GM21526 (cell line): ENCODE measurements around the gene PTGS1.
"Not testable (repeated sequence)": the region's sequence is repeated elsewhere in the genome, so short reads cannot be mapped to it uniquely, and the experiment has no call there.

Experiments
- ATAC-seq: cut with Tn5 transposase; IDR thresholded peaks from one replicate; pipeline ENCODE4 v1.9.1; 2021; ENCODE audit warnings: moderate library complexity; ENCODE audit not compliant: unreplicated experiment, low FRiP score

PTGS1 gene

DNA sequence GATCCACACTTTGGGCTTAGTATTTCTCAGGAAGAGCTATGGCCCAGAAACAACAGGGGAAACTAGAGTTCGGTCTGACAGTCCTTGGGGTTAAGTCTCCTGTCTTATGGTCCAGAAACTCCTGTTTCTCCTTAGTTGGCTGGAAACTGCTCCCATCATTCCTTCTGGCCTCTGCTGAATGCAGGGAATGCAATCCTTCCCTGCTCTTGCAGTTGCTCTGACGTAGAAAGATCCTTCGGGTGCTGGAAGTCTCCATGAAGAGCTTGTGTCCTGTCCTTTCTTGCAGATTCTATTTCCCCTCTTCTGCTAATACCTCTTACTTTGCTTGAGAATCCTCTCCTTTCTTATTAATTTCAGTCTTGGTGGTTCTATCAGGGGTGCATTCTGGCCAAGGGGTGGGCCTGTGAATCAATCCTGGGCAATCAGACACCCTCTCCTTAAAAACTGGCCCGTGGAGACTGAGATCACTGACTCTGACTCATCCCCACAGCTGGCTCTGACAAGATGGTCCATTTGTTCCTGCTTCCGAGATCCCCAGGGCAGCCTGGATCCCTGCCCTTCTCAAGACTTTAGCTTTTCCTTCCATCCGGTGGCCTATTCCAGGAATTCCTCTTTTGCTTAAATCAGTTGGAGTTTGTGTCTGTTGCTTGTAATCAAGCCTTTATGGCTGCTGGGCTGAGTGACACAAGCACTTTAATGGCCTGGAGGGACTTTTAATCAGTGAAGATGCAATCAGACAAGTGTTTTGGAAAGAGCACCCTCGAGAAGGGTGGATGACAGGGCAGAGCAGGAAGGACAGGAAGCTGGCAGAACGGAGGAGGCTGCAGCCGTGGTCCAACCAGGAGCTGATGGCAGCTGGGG lies 23.7 kb downstream of the PTGS1 start:
- no peak for ATAC-seq

DNA sequence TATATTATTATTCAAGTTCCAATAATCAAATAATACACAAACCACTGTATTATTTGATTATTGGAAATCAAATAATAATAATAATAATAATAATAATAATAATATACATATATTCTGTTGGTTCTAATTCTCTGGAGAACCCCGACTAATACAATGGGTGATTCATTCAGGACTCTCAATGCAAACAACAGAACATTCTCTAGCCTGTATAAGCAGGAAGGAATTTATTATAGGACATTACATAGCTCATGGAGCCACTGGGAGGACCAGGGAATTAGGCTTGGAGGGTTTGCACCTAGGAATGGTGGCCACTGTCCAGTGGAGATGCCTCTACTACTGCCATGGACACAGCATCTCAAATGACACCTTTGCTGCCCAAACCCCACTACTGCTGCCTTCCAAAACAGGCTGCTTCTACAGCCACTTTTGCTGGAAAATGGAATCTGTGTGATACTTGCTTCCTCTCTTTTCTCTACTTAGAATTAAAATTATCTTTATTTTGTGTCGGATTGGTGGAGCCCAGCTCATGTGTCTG lies 25.9 kb downstream of the PTGS1 start:
- no peak for ATAC-seq

GRCh38 chr9:122397749-122398148 lies 26.9 kb downstream of the PTGS1 start:
- no peak for ATAC-seq

DNA sequence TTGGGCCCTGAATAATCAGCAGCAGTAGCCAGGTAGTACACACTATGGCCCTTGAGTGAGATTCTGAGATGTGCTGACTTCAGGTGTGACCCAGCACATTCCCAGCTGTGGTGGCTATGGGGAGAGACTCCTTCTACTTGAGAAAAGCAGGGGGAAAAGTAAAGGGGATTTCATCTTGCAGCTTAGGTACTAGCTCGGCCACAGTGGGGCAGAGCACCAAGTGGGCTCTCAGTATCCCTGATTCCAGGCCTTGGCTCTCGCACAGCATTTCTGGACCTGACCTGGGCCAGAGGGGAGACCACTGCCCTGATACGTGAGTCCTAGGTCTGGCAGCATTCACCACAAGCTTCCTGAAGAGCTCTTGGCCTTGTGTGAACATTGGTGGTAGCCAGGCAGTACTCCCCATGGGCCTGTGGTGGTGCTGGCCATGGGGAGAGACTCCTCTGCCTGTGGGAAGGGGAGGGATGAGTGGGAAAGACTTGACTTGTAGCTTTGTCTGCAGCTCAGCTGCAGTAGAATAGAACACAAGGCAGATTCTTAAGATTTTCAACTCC lies 27.6 kb downstream of the PTGS1 start:
- no peak for ATAC-seq

- ATAC-seq: no peak
Measured at GRCh38 chr9:122401896-122402295, 31.1 kb downstream of the PTGS1 start.

- no peak for ATAC-seq
Measured at GRCh38 chr9:122402403-122402871, 31.6 kb downstream of the PTGS1 start.

GRCh38 chr9:122402874-122403273 lies 32.0 kb downstream of the PTGS1 start:
- ATAC-seq: no peak

DNA sequence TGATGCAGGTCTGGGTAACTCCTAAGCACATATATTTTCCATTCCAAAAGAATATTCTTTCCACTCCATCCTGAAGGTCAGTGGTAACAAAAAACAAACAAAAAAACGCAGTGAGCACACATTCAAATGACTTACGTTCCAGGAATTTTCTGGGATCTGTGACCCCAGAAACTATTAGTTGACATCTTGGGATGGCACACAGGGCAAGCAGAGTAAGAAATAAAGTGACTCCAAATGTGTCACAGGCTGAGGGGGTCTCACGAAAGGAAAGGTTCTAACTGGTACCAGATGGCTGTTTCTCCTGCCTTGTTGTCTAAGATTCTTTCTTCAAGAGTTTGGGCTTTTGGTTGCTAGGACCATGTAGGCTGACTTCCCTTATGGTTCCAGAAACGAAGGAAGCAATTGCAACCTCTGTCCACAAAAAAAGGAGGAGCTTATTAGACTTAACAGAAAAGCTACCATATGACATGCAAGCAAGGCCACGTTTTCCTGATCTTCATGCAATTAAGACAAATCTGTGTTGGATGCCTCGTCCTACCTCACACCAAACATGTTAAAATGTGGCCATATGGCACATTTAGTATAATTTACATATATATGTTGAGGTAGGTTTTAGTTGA lies 32.7 kb downstream of the PTGS1 start:
- no peak for ATAC-seq

- ATAC-seq: not testable (repeated sequence)
Measured at GRCh38 chr9:122405304-122406069, 34.7 kb downstream of the PTGS1 start.

DNA sequence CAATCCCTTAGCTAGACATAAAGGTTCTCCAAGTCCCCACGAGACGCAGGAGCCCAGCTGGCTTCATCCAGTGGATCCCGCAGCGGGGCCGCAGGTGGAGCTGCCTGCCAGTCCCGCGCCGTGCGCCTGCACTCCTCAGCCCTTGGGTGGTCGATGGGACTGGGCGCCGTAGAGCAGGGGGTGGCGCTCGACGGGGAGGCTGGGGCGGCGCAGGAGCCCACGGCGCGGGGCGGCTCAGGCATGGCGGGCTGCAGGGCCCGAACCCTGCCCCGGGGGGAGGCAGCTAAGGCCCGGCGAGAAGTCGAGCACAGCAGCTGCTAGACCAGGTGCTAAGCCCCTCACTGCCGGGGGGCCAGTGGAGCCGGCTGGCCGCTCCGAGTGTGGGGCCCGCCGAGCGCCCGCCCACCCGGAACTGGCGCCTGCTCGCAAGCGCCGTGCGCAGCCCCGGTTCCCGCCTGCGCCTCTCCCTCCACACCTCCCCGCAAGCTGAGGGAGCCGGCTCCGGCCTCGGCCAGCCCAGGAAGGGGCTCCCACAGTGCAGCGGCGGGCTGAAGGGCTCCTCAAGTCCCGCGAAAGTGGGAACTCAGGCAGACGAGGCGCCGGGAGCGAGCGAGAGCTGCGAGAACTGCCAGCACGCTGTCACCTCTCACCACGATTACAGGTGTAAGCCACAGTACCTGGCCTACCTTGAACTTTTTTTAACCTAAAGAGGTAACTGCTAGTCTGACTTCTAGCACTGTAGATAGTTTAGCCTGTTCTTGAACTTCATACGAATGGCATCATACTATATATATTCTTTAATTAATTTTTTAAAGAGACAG lies 35.5 kb downstream of the PTGS1 start:
- ATAC-seq: no peak

GRCh38 chr9:122414108-122414507 lies 43.3 kb downstream of the PTGS1 start:
- ATAC-seq: not testable (repeated sequence)

DNA sequence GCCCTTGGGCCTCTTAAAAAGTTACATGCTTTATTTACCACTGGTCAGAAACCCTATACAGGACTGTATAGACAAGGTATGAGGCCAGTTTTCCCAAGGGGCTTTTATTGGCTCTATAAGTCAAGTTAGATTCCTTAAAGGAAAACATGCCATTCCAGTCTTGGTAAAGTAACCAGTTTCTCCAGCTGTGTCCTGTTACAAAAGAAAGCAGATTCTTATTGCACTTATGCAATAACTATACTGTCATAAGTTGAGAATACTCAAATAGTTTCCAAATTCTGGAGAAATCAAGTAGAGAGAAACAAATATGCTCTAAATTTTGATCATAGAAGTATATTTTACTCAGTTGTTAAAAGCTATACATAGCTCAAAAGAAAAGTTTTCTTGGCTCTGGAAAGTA lies 47.2 kb downstream of the PTGS1 start:
- no peak for ATAC-seq

DNA sequence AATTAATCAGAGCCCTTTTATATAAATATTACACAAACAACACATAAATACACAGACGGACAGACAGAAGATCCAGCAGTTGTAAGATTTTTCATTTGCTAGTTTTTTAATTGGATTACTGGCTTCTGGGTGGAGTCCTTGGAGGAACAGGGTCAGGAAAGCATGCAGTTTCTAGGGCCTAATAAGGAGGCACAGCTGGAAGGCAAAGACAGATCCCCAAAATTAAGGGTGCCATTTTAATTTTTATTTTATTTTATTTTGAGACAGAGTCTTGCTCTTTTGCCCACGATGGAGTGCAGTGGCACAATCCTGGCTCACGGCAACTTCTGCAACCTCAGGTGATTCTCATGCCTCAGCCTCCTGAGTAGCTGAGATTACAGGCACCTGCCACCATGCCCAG lies 49.5 kb downstream of the PTGS1 start:
- ATAC-seq: no peak

- no peak for ATAC-seq
Measured at GRCh38 chr9:122425087-122425486, 54.3 kb downstream of the PTGS1 start.

GRCh38 chr9:122426723-122427122 lies 55.9 kb downstream of the PTGS1 start:
- no peak for ATAC-seq

DNA sequence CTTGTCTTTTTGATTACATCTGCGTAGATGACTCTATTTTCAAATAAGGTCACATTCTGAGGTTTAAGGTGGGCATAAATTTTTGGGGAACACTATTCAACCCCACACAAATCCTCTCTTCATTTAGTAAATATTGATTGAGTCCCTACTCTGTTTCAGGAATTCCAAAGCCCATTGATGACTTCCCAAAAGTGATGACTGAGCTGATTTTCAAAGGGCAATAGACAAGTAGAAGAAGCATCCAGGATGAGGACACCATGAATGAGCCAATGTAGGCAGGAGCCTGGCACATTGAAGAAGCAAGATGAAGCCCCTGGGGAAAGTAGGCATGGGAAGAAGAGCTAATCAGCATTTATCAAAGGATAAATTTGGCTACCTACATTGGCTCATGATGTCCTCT lies 71.7 kb downstream of the PTGS1 start:
- ATAC-seq: no peak

- no peak for ATAC-seq
Measured at GRCh38 chr9:122444041-122444733, 73.4 kb downstream of the PTGS1 start.
